ENCODE measurements around the gene MEGF9. TPM values are rescaled to one million over a fixed set of nuclear protein-coding genes. Genes with fewer than 3 reads are reported as not detected.

MEGF9 gene
- total and polyA plus RNA-seq, 7 donors, result 2.5 to 21.0 (median 11.8) TPM

- TF ChIP-seq EP300 (IDR thresholded peaks at IDR 0.05), result no peak
- no peak for TF ChIP-seq CTCF (IDR thresholded peaks at IDR 0.05)
- TF ChIP-seq POLR2AphosphoS5 (IDR thresholded peaks at IDR 0.05), result peak in 1 of 4 donors; percentile 18
- no peak for TF ChIP-seq POLR2A (IDR thresholded peaks at IDR 0.05)
- no peaks in the 10 kb centered on the region for H3K36me3 ChIP-seq
- peak overlapping the region in 3 of 4 donors; percentile 30 to 54 (median 41) for H3K27ac ChIP-seq
- no peak overlapping the region for H3K4me3 ChIP-seq
- peaks cover 0 to 17% (median 11%) of the 10 kb centered on the region in 4 donors for H3K4me1 ChIP-seq
- H3K27me3 ChIP-seq, result no peaks in the 10 kb centered on the region
- DNase-seq, result no peak
- WGBS, 2 donors, result 62 to 68% methylated on average over 3 of the region's 3 CpGs
- no peaks in the 10 kb centered on the region for H3K9me3 ChIP-seq
- intact Hi-C loops (cut with DNase I), result no loop called here
Observed at GRCh38 chr9:120735415-120736126, 21.3 kb upstream of the MEGF9 start.

- intact Hi-C loops (cut with DNase I), result no loop called here
- DNase-seq, result no peak
- Histone ChIP-seq H3K27ac (peak overlapping the region in 3 of 4 donors; percentile 30 to 54 (median 41)), H3K9me3 (no peaks in the 10 kb centered on the region), H3K27me3 (no peaks in the 10 kb centered on the region), H3K4me3 (no peak overlapping the region), H3K36me3 (no peaks in the 10 kb centered on the region), H3K4me1 (peaks cover 0 to 18% (median 13%) of the 10 kb centered on the region in 4 donors)
- TF ChIP-seq POLR2A (IDR thresholded peaks at IDR 0.05) (no peak), EP300 (IDR thresholded peaks at IDR 0.05) (no peak), CTCF (IDR thresholded peaks at IDR 0.05) (no peak), POLR2AphosphoS5 (IDR thresholded peaks at IDR 0.05) (no peak)
- WGBS, 2 donors, result 34 to 36% methylated on average over 2 of the region's 2 CpGs
Observed at GRCh38 chr9:120734607-120735410, 20.5 kb upstream of the MEGF9 start.

- H3K36me3 ChIP-seq, result no peaks in the 10 kb centered on the region
- no peak overlapping the region for H3K27ac ChIP-seq
- DNase-seq, result no peak
- H3K27me3 ChIP-seq, result no peaks in the 10 kb centered on the region
- H3K4me3 ChIP-seq, result no peak overlapping the region
- intact Hi-C loops (cut with DNase I), result no loop called here
- TF ChIP-seq EP300 (IDR thresholded peaks at IDR 0.05), result no peak
- no peak for TF ChIP-seq POLR2AphosphoS5 (IDR thresholded peaks at IDR 0.05)
- TF ChIP-seq CTCF (IDR thresholded peaks at IDR 0.05), result no peak
- no peak for TF ChIP-seq POLR2A (IDR thresholded peaks at IDR 0.05)
- WGBS, 2 donors, result 90 to 91% methylated on average over 5 of the region's 5 CpGs
- no peaks in the 10 kb centered on the region for H3K9me3 ChIP-seq
- peaks cover 0 to 18% (median 13%) of the 10 kb centered on the region in 4 donors for H3K4me1 ChIP-seq
Observed at GRCh38 chr9:120733190-120733589, 18.9 kb upstream of the MEGF9 start.

GRCh38 chr9:120730654-120731514 is 16.6 kb upstream of the MEGF9 start:
- H3K27ac ChIP-seq, result peak overlapping the region in 1 of 4 donors; percentile 29
- H3K9me3 ChIP-seq, result no peaks in the 10 kb centered on the region
- H3K27me3 ChIP-seq, result no peaks in the 10 kb centered on the region
- 82 to 85% methylated on average over 7 of the region's 7 CpGs for WGBS, 2 donors
- no peak for DNase-seq
- peaks cover 0 to 18% (median 13%) of the 10 kb centered on the region in 4 donors for H3K4me1 ChIP-seq
- H3K36me3 ChIP-seq, result no peaks in the 10 kb centered on the region
- H3K4me3 ChIP-seq, result no peak overlapping the region
- intact Hi-C loops (cut with DNase I), result no loop called here
- no peak for TF ChIP-seq EP300 (IDR thresholded peaks at IDR 0.05)
- peak in 1 of 4 donors; percentile 11 for TF ChIP-seq POLR2AphosphoS5 (IDR thresholded peaks at IDR 0.05)

Measured in sigmoid colon (tissue), 7 donors.